ENCODE results near the gene SERINC5. TPM values are rescaled to one million over a fixed set of nuclear protein-coding genes. Genes with fewer than 3 reads are reported as not detected.

The SERINC5 gene
- total RNA-seq, 1 experiment from 2014 or later: 70.6 TPM

GRCh38 chr5:80216096-80216495 is 39.8 kb downstream of the SERINC5 start:
- TF ChIP-seq, protein P1, sequence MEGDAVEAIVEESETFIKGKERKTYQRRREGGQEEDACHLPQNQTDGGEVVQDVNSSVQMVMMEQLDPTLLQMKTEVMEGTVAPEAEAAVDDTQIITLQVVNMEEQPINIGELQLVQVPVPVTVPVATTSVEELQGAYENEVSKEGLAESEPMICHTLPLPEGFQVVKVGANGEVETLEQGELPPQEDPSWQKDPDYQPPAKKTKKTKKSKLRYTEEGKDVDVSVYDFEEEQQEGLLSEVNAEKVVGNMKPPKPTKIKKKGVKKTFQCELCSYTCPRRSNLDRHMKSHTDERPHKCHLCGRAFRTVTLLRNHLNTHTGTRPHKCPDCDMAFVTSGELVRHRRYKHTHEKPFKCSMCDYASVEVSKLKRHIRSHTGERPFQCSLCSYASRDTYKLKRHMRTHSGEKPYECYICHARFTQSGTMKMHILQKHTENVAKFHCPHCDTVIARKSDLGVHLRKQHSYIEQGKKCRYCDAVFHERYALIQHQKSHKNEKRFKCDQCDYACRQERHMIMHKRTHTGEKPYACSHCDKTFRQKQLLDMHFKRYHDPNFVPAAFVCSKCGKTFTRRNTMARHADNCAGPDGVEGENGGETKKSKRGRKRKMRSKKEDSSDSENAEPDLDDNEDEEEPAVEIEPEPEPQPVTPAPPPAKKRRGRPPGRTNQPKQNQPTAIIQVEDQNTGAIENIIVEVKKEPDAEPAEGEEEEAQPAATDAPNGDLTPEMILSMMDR (IDR thresholded peaks at IDR 0.05): no peak
- TF ChIP-seq TCF7L2 (IDR thresholded peaks at IDR 0.05; ENCODE audit: low read depth, low read length) (no peak), POLR2AphosphoS5 (IDR thresholded peaks at IDR 0.05; ENCODE audit: low read depth, low read length) (no peak), SIN3A (IDR thresholded peaks at IDR 0.05; ENCODE audit: borderline replicate concordance, insufficient read depth, low read depth, low read length) (no peak)
- TF ChIP-seq, protein P2, sequence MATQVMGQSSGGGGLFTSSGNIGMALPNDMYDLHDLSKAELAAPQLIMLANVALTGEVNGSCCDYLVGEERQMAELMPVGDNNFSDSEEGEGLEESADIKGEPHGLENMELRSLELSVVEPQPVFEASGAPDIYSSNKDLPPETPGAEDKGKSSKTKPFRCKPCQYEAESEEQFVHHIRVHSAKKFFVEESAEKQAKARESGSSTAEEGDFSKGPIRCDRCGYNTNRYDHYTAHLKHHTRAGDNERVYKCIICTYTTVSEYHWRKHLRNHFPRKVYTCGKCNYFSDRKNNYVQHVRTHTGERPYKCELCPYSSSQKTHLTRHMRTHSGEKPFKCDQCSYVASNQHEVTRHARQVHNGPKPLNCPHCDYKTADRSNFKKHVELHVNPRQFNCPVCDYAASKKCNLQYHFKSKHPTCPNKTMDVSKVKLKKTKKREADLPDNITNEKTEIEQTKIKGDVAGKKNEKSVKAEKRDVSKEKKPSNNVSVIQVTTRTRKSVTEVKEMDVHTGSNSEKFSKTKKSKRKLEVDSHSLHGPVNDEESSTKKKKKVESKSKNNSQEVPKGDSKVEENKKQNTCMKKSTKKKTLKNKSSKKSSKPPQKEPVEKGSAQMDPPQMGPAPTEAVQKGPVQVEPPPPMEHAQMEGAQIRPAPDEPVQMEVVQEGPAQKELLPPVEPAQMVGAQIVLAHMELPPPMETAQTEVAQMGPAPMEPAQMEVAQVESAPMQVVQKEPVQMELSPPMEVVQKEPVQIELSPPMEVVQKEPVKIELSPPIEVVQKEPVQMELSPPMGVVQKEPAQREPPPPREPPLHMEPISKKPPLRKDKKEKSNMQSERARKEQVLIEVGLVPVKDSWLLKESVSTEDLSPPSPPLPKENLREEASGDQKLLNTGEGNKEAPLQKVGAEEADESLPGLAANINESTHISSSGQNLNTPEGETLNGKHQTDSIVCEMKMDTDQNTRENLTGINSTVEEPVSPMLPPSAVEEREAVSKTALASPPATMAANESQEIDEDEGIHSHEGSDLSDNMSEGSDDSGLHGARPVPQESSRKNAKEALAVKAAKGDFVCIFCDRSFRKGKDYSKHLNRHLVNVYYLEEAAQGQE (IDR thresholded peaks at IDR 0.05; ENCODE audit: insufficient read depth in 1 of 2, low read depth in 2 of 2, low read length in 1 of 2): no peak
- Histone ChIP-seq H3K36me3 (ENCODE audit: control insufficient read depth, insufficient read depth, low read length) (no peaks in the 10 kb centered on the region), H3K27ac (ENCODE audit: low read length) (0 out of 2 replicates have a peak overlapping the region, but pooled peaks have one; percentile 19), H3K9me3 (ENCODE audit: control insufficient read depth, insufficient read depth, low read depth, low read length) (no peaks in the 10 kb centered on the region), H3K4me1 (ENCODE audit: control insufficient read depth, insufficient read depth, low read length) (peaks cover 16% of the 10 kb centered on the region), H3K27me3 (ENCODE audit: control insufficient read depth, insufficient read depth, low read length) (no peaks in the 10 kb centered on the region), H3K4me3 (ENCODE audit: low read depth in 2 of 2, low read length in 2 of 2) (no peak overlapping the region)
- ATAC-seq: no peak
- in situ Hi-C loops (cut with HindIII; ENCODE audit: low pct_unique_long_range_greater_than_20kb, low sequenced_read_pairs) (no loop called here), intact Hi-C loops (cut with micrococcal nuclease; ENCODE audit: unreplicated experiment) (no loop called here)
- CTCF ChIA-PET: no interaction called here
- POLR2A ChIA-PET: no interaction called here
- BruUV-seq (replicated peaks): no TSS peak
- DNase-seq (ENCODE audit: low read depth, low spot score): no peak

GRCh38 chr5:80215523-80215922 is 40.3 kb downstream of the SERINC5 start:
- no peak for ATAC-seq
- TF ChIP-seq TCF7L2 (IDR thresholded peaks at IDR 0.05; ENCODE audit: low read depth, low read length): no peak
- TF ChIP-seq, protein P1 (IDR thresholded peaks at IDR 0.05): no peak
- TF ChIP-seq, protein P2 (IDR thresholded peaks at IDR 0.05; ENCODE audit: insufficient read depth in 1 of 2, low read depth in 2 of 2, low read length in 1 of 2): no peak
- TF ChIP-seq SIN3A (IDR thresholded peaks at IDR 0.05; ENCODE audit: borderline replicate concordance, insufficient read depth, low read depth, low read length): no peak
- no peak for TF ChIP-seq POLR2AphosphoS5 (IDR thresholded peaks at IDR 0.05; ENCODE audit: low read depth, low read length)
- intact Hi-C loops (cut with micrococcal nuclease; ENCODE audit: unreplicated experiment): no loop called here
- Histone ChIP-seq H3K4me1 (ENCODE audit: control insufficient read depth, insufficient read depth, low read length) (peaks cover 16% of the 10 kb centered on the region), H3K4me3 (ENCODE audit: low read depth in 2 of 2, low read length in 2 of 2) (no peak overlapping the region), H3K9me3 (ENCODE audit: control insufficient read depth, insufficient read depth, low read depth, low read length) (no peaks in the 10 kb centered on the region), H3K27me3 (ENCODE audit: control insufficient read depth, insufficient read depth, low read length) (no peaks in the 10 kb centered on the region), H3K27ac (ENCODE audit: low read length) (0 out of 2 replicates have a peak overlapping the region, but pooled peaks have one; percentile 19), H3K36me3 (ENCODE audit: control insufficient read depth, insufficient read depth, low read length) (no peaks in the 10 kb centered on the region)
- ChIA-PET CTCF (no interaction called here), POLR2A (no interaction called here)
- DNase-seq (ENCODE audit: low read depth, low spot score): no peak
- no TSS peak for BruUV-seq (replicated peaks)
- in situ Hi-C loops (cut with HindIII; ENCODE audit: low pct_unique_long_range_greater_than_20kb, low sequenced_read_pairs): no loop called here

Data from Panc1 (cell line).